IPS-NIHi11 (cell line): Measurements from ENCODE around the gene TOM1L2.

Experiments
- DNase-seq: peaks from one replicate; pipeline ENCODE4 v3.0.0; 2012; ENCODE audit warnings: mixed read lengths, low spot score

Gene TOM1L2

GRCh38 chr17:17833658-17834357, 138.4 kb downstream of the TOM1L2 start:
- DNase-seq: no peak

- no peak for DNase-seq
These were observed 140.2 kb downstream of the TOM1L2 start for GRCh38 chr17:17832032-17832363.

DNA sequence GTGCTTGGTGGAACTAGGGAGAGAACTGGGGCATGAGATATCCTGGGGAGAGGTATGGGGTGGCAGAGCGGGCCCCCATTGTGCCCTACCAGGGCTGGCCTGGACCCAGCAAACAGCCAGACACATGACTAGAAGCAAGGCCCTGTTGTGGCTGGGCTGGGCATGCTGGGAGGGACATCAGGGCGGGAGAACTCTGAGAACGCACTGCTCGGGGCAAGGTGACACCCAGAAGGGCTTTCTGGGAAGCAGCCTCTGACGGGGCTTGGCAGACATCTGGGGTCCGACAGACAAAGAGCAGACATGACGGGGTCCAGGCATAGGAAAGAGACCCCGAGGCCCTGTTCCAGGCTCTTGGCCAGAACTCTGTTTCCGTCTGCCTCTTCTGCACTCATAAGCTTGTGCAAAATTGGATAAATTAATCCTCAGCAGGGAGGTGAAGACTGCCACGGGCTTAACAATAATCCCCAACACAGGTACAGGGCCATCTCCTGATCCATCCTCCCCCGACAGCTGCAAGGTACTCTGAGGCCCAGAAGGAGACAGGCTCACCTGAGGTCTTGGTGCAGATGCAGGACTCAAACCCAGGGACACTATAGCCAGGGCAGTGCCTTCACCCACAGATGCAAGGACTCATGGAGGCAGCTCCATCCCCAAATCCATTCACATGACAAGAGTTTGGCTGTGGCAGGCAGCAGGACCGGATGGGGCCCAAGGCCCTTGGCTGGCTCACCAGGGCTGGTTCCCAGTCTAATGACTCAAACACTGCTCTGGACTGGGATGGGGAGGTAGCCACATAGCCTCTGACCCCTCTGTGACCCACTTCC, 140.8 kb downstream of the TOM1L2 start:
- DNase-seq: no peak

- no peak for DNase-seq
These were observed 141.4 kb downstream of the TOM1L2 start for GRCh38 chr17:17830740-17831207.

DNA sequence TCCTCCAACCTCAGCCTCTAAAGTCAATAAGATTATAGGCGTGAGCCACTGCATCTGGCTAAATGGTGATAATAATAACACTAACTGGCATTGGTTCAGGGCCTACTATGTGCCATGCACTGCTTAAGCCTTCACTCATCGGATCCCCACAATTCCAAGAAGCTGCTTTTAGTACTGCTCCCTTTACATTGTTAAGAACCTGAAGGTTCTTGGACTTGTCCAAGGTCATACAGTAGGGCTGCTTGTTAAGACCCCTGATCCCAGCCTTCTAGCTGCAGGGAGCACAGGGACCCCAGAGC, 142.0 kb downstream of the TOM1L2 start:
- no peak for DNase-seq

DNA sequence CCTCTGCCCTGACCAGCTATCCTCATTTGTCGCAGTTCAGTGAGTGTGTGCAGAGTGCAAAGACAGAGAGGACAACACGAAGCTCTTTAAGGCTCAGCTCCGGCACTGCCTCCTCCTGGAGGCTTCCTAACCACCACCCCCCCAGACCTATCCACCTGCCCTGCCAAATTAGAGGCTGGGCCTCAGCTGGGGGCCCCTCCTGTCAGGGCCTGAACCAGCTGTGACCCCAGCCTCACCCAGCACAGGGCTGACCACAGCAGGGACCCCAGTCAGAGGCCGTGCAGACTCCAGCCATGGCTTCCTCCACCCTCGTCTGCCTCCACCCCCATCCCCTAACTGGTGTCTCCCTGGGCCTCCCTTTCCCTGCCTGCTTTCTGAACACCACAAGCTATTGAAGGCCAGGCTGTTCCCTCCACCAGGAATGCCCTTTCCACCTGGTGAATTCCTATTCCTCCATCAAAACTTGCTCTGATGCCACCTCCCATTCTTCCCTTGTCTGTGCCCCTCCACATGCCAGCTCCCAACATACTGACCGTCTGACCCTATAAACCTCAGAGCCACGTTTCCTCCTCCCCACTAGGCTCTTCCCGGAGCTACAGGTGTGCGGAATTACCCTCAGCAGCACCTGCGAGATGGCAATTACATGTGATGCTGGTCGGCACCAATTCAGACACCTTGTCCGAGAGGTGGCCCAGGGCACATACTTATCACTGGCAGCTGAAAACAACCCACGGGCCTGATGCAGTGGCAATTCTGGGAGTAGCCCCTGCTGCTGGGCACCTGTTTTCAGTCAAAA, 144.2 kb downstream of the TOM1L2 start:
- DNase-seq: no peak

DNA sequence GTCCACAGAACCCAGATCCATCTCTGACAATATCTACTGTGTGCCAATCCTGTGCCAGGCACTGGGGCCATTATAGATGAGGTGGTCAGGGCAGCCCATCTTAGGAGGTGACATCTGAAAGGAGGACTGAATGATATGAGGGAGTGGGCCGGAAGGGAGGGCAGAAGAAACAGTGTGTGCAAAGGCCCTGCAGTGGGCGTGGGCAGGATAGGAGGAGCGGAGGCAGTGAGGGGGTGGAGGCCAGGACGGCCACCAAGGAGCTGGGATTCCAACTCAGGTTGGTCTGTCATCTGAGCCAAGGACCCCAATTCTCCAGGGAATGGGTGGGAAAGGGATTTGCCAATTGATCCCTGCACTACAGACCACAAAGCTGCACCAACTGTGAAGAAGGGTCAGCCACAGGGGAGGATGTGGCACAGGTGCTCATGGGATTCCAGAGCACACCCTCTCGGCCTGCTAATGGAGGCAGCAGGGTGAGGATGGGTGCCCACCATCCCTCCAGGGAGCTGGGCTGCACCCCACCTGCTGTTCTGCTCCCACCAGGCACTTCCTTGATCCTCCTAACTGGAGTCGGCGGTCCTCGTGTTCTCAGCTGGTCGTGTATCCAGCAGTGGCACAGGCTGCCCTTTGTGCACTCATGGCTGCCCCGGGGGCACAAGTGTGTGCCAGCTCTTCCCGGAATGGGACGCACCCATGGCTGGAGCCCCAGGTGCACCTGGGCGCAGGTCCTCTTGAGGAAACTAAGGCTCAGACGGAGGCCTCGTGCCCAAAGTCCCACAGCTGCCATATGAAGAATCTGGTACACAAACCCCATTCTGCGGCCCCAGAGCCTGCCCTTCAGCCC, 145.0 kb downstream of the TOM1L2 start:
- DNase-seq: no peak

GRCh38 chr17:17826342-17826713, 145.9 kb downstream of the TOM1L2 start:
- DNase-seq: no peak

- DNase-seq: no peak
These were observed 147.2 kb downstream of the TOM1L2 start for GRCh38 chr17:17824783-17825614.

GRCh38 chr17:17824119-17824782, 147.9 kb downstream of the TOM1L2 start:
- DNase-seq: no peak

- peak; percentile 100 for DNase-seq
These were observed 148.6 kb downstream of the TOM1L2 start for GRCh38 chr17:17823433-17824118.

DNA sequence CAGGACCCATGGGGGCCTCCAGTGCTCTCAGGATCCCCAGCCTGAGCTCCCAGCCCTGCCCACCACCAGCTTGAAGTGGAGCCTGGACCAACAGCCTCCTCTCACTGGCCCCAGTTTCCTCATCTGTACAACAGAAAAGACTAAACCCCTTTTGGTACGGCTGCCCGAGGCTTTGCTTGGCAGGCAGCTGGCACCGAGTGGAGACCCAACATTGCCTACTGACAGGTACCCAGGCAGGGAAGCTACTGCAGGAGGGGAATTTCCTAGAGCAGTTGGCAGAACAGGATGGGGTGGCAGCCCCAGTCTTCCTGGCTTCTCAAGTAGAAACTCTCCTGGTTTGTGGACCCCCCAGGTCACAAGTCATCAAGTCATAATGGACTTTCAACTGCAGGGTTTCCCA, 149.6 kb downstream of the TOM1L2 start:
- no peak for DNase-seq

- DNase-seq: no peak
These were observed 150.0 kb downstream of the TOM1L2 start for GRCh38 chr17:17822189-17822588.

- no peak for DNase-seq
These were observed 151.6 kb downstream of the TOM1L2 start for GRCh38 chr17:17820463-17821158.

DNA sequence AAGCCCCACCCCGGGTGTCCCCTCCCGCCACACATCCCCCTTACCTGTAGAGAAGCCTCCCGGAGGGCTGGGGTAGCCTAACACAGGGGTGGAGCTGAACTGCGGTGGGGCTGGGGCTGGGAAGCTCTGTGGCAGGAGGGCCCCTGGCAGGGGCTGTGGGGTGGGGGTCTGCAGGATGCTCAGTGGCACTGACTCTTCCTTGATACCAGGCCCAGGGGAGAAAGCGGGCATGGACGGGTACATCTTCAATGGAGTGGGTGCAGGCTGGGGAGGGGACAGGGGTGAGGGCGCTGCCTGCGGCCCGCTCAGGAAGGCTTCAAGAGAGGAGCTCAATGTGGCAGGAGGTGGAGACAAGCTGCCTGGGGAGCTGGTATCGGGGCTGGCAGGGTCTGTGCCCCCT, 152.2 kb downstream of the TOM1L2 start:
- no peak for DNase-seq

GRCh38 chr17:17819561-17819995, 152.6 kb downstream of the TOM1L2 start:
- no peak for DNase-seq

- DNase-seq: no peak
These were observed 153.1 kb downstream of the TOM1L2 start for GRCh38 chr17:17819111-17819510.

DNA sequence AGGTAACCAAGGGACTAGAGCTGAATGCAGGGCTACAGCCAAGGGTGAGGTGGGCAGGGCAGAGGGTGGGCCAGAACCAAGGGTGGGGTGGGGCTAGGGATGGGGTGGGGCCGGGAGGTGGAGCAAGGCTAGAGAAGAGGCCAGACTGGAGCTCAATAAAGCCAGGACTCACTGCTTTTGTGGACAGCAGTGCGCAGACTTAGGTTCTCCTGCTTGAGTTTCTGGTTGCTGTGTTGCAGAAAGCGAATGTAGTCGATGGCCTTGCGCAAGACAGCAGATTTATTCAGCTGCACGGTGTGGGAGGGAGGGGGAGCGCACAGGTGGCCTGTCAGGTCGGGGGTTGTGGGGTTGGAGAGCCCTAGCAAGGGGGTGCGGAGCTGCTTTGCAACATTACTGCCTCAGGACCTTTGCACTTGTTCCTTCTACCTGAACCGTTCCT, 154.1 kb downstream of the TOM1L2 start:
- peak; percentile 79 for DNase-seq

DNA sequence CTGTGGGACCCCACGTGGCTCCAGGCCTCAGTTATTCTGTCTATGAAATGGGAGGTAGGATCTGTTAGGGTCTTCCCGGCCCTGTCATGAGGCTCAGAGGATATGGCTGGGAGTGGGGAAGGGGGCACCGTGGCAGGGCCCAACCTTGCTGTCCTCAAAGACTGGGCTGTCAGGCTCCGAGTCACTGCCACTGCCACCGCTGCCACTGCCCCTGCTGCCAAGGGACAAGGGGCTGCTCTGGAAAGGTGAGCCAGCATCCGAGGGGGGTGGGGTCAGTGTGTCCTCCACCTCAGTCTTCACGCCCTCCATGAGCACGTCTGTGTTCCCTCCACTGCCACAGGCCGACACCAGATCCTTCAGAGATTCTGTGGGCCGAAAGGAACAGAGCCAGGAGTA, 154.7 kb downstream of the TOM1L2 start:
- DNase-seq: no peak
